HG03135 (cell line): ENCODE data around the gene ANO7.

ENCODE experiments used
- ATAC-seq: cut with Tn5 transposase; IDR thresholded peaks from one replicate; pipeline ENCODE4 v1.9.1; 2021; ENCODE audit warnings: mild to moderate bottlenecking, moderate library complexity; ENCODE audit not compliant: unreplicated experiment

Gene ANO7

GRCh38 chr2:241244368-241244767 lies 55.9 kb downstream of the ANO7 start:
- ATAC-seq = no peak

GRCh38 chr2:241248289-241248688 lies 59.8 kb downstream of the ANO7 start:
- no peak for ATAC-seq

GRCh38 chr2:241248897-241249296 lies 60.4 kb downstream of the ANO7 start:
- ATAC-seq = no peak

- no peak for ATAC-seq
Measured at GRCh38 chr2:241249654-241250053, 61.2 kb downstream of the ANO7 start.

GRCh38 chr2:241252778-241253475 lies 64.5 kb downstream of the ANO7 start:
- no peak for ATAC-seq

GRCh38 chr2:241254904-241255351 lies 66.5 kb downstream of the ANO7 start:
- ATAC-seq = no peak

- no peak for ATAC-seq
Measured at GRCh38 chr2:241255542-241256167, 67.2 kb downstream of the ANO7 start.

GRCh38 chr2:241256168-241256545 lies 67.7 kb downstream of the ANO7 start:
- ATAC-seq = no peak

GRCh38 chr2:241257419-241258032 lies 69.0 kb downstream of the ANO7 start:
- no peak for ATAC-seq

GRCh38 chr2:241258505-241259280 lies 70.2 kb downstream of the ANO7 start:
- ATAC-seq = no peak

- no peak for ATAC-seq
Measured at GRCh38 chr2:241260911-241261310, 72.4 kb downstream of the ANO7 start.

- ATAC-seq = no peak
Measured at GRCh38 chr2:241261628-241262027, 73.2 kb downstream of the ANO7 start.

GRCh38 chr2:241263061-241263460 lies 74.6 kb downstream of the ANO7 start:
- ATAC-seq = no peak

GRCh38 chr2:241265506-241265905 lies 77.0 kb downstream of the ANO7 start:
- ATAC-seq = no peak

- ATAC-seq = no peak
Measured at GRCh38 chr2:241267249-241268067, 79.0 kb downstream of the ANO7 start.

- ATAC-seq = no peak
Measured at GRCh38 chr2:241268306-241268705, 79.8 kb downstream of the ANO7 start.

- ATAC-seq = no peak
Measured at GRCh38 chr2:241268716-241269445, 80.4 kb downstream of the ANO7 start.

GRCh38 chr2:241269707-241270520 lies 81.4 kb downstream of the ANO7 start:
- ATAC-seq = no peak

GRCh38 chr2:241270531-241270930 lies 82.1 kb downstream of the ANO7 start:
- no peak for ATAC-seq
